K562 (cell line): ENCODE measurements around the gene OR4D2. TPM values are rescaled to one million over a fixed set of nuclear protein-coding genes. Genes with fewer than 3 reads are reported as not detected.

Source experiments
- ARID1B ChIP-seq: fragments of 450-650 bp; IDR thresholded peaks from 2 replicates; pipeline ENCODE4 v1.6.1; 2016; ENCODE audit warnings: antibody characterized with exemption, mild to moderate bottlenecking, inconsistent platforms
- CEBPG ChIP-seq, 3 experiments: fragments of 200-800 bp in 1 of 3; sonication (Bioruptor generic) in 1 of 3; sonication (generic) in 1 of 3; formaldehyde crosslinking in 1 of 3; IDR thresholded peaks in 2 of 3; conservative IDR thresholded peaks in 1 of 3; 2 replicates each; pipeline versions ENCODE4 v1.6.1 to v1.8.0; 2016 to 2022; ENCODE audit warnings: missing compliant biosample characterization in 2 of 3, missing genetic modification characterization in 2 of 3, mild to moderate bottlenecking in 1 of 3, missing genetic modification reagents in 1 of 3
- ESRRA ChIP-seq: fragments of 450-650 bp; IDR thresholded peaks from 2 replicates; pipeline ENCODE4 v1.6.1; 2014; ENCODE audit warnings: low read depth, mild to moderate bottlenecking, moderate library complexity, borderline replicate concordance
- HMG20A ChIP-seq: fragments of 450-650 bp; formaldehyde crosslinking; conservative IDR thresholded peaks from 2 replicates; pipeline ENCODE4 v1.4.0; 2020; ENCODE audit warnings: mild to moderate bottlenecking, mixed read lengths
- MTA3 ChIP-seq: fragments of 450-650 bp; formaldehyde crosslinking; IDR thresholded peaks from 2 replicates; pipeline ENCODE4 v1.6.1; 2017; ENCODE audit warnings: mild to moderate bottlenecking, borderline replicate concordance
- SREBF1 ChIP-seq: fragments of 150-350 bp; IDR thresholded peaks from 2 replicates; pipeline ENCODE4 v1.6.1; 2014; ENCODE audit warnings: antibody characterized with exemption, low read depth, low read length, borderline replicate concordance
- ZNF184 ChIP-seq: sonication (generic); formaldehyde crosslinking; IDR thresholded peaks from 2 replicates; pipeline ENCODE4 v1.5.0; 2020; ENCODE audit warnings: missing genetic modification reagents
- ZNF76 ChIP-seq: fragments of 250-450 bp; sonication (Bioruptor Pico); IDR thresholded peaks from 2 replicates; pipeline ENCODE4 v1.4.0; 2020; ENCODE audit warnings: mild to moderate bottlenecking, moderate library complexity, borderline replicate concordance
- ZNF79 ChIP-seq: fragments of 250-450 bp; sonication (Bioruptor Pico); IDR thresholded peaks from 2 replicates; pipeline ENCODE4 v1.4.0; 2020; ENCODE audit warnings: low read depth, mild to moderate bottlenecking, moderate library complexity
- polyA plus RNA-seq, 8 experiments: library from polyadenylated mRNA; depleted of rRNA in 4 of 8; stranded (reverse) in 5 of 8; unstranded in 3 of 8; fragments of >200 nt; fragmentation: Nextera tagmentation in 2 of 8; fragmentation: Illumina TruSeq in 1 of 8; extraction: Ambion mirVana in 2 of 8; extraction: Trizol in 1 of 8; gene quantifications; 2 replicates each; pipeline versions ENCODE4 v1.2.1 to v1.2.3, GENCODE V29; 2011 to 2014; ENCODE audit warnings: inconsistent platforms in 1 of 8, missing spikeins in 1 of 8
- total RNA-seq, 7 experiments: library from RNA; depleted of rRNA in 6 of 7; stranded (reverse); fragments of >200 nt in 6 of 7; fragmentation: Illumina TruSeq in 2 of 7; extraction: Trizol in 2 of 7; gene quantifications; 2 replicates each; pipeline versions ENCODE4 v1.2.1 to v1.2.3, GENCODE V29; 2011 to 2021; ENCODE audit warnings: low replicate concordance in 1 of 7
- TF ChIP-seq, protein P1 (sequence below): sonication (generic); formaldehyde crosslinking; IDR thresholded peaks from 2 replicates; pipeline ENCODE4 v1.9.0; 2022; ENCODE audit warnings: mild to moderate bottlenecking, missing genetic modification reagents
- TF ChIP-seq, protein P2 (sequence below): fragments of 250-450 bp; sonication (Bioruptor Pico); IDR thresholded peaks from 2 replicates; pipeline ENCODE4 v1.4.0; 2020; ENCODE audit warnings: mild to moderate bottlenecking, moderate library complexity
- TF ChIP-seq, protein P3 (sequence below): fragments of 250-450 bp; sonication (Bioruptor Pico); IDR thresholded peaks from 2 replicates; pipeline ENCODE4 v1.4.0; 2020
- TF ChIP-seq, protein P4 (sequence below): sonication (generic); formaldehyde crosslinking; IDR thresholded peaks from 2 replicates; pipeline ENCODE4 v1.8.1; 2023; ENCODE audit warnings: mild to moderate bottlenecking, missing genetic modification reagents
- TF ChIP-seq, protein P5 (sequence below): IDR thresholded peaks from 2 replicates; pipeline ENCODE4 v1.6.1; 2016; ENCODE audit warnings: missing genetic modification characterization, missing compliant biosample characterization
- TF ChIP-seq, protein P6 (sequence below): fragments of 250-450 bp; sonication (Bioruptor Pico); IDR thresholded peaks from 2 replicates; pipeline ENCODE4 v1.4.0; 2020; ENCODE audit warnings: mild to moderate bottlenecking

OR4D2 gene
- total and polyA plus RNA-seq, 9 of the 15 experiments (the other 6 are each of a cell fraction or from before 2014, with no cell fraction given): not detected

DNA sequence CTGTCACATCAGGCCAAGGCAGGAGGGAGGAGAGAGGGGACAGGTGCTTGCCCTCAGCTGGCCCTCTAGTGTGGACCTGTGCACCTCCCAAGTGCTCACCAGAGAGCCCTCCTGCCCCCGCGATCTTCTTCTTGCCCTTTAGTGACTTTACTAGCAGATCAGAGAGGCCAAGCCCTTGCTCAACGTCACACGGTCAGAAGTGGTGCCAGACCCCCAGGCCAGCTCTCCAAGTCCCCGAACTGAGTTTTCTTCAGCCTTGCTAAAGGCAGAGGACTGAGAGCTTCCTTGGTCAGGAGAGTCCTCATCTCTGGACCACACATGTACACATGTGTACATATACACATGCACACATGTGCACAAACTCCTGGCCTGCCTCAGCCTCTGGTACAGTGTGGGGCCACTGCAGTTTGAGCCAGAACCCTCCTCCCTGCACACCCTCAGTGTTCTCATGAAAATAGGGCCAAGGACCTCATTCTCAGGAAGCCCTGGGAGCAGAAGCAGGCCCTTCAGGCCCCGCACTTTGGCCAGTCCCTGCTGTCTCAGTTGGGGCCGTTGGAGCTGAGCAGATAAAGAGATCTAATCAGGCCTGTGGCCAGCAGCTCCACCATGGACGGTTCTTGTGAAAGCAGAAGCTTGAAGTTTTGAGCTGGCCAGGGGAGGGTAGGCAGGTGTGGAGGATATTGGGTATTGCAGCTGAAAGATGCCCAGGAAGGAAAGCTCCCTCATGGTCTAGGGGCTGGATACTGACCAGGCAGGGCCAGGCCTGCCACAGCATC lies 18.4 kb downstream of the OR4D2 start (continued):
- TF ChIP-seq, protein P1, sequence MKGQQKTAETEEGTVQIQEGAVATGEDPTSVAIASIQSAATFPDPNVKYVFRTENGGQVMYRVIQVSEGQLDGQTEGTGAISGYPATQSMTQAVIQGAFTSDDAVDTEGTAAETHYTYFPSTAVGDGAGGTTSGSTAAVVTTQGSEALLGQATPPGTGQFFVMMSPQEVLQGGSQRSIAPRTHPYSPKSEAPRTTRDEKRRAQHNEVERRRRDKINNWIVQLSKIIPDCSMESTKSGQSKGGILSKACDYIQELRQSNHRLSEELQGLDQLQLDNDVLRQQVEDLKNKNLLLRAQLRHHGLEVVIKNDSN (CRISPR knock-in tag): no peak
- TF ChIP-seq, protein P2, sequence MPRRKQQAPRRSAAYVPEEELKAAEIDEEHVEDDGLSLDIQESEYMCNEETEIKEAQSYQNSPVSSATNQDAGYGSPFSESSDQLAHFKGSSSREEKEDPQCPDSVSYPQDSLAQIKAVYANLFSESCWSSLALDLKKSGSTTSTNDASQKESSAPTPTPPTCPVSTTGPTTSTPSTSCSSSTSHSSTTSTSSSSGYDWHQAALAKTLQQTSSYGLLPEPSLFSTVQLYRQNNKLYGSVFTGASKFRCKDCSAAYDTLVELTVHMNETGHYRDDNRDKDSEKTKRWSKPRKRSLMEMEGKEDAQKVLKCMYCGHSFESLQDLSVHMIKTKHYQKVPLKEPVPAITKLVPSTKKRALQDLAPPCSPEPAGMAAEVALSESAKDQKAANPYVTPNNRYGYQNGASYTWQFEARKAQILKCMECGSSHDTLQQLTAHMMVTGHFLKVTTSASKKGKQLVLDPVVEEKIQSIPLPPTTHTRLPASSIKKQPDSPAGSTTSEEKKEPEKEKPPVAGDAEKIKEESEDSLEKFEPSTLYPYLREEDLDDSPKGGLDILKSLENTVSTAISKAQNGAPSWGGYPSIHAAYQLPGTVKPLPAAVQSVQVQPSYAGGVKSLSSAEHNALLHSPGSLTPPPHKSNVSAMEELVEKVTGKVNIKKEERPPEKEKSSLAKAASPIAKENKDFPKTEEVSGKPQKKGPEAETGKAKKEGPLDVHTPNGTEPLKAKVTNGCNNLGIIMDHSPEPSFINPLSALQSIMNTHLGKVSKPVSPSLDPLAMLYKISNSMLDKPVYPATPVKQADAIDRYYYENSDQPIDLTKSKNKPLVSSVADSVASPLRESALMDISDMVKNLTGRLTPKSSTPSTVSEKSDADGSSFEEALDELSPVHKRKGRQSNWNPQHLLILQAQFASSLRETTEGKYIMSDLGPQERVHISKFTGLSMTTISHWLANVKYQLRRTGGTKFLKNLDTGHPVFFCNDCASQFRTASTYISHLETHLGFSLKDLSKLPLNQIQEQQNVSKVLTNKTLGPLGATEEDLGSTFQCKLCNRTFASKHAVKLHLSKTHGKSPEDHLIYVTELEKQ (CRISPR knock-in tag): peak; percentile 37
- TF ChIP-seq MTA3: no peak; the same call in 1 of the 2 replicates
- TF ChIP-seq, protein P3, sequence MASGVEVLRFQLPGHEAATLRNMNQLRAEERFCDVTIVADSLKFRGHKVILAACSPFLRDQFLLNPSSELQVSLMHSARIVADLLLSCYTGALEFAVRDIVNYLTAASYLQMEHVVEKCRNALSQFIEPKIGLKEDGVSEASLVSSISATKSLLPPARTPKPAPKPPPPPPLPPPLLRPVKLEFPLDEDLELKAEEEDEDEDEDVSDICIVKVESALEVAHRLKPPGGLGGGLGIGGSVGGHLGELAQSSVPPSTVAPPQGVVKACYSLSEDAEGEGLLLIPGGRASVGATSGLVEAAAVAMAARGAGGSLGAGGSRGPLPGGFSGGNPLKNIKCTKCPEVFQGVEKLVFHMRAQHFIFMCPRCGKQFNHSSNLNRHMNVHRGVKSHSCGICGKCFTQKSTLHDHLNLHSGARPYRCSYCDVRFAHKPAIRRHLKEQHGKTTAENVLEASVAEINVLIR (CRISPR knock-in tag): no peak
- 0 out of 2 replicates have a peak, but pooled peaks have one; percentile 55 for TF ChIP-seq ZNF79 (CRISPR knock-in tag)
- peak; percentile 61 for TF ChIP-seq ZNF76 (CRISPR knock-in tag)
- peak; percentile 59 for TF ChIP-seq ARID1B
- no peak for TF ChIP-seq HMG20A (CRISPR knock-in tag)
- TF ChIP-seq, protein P4, sequence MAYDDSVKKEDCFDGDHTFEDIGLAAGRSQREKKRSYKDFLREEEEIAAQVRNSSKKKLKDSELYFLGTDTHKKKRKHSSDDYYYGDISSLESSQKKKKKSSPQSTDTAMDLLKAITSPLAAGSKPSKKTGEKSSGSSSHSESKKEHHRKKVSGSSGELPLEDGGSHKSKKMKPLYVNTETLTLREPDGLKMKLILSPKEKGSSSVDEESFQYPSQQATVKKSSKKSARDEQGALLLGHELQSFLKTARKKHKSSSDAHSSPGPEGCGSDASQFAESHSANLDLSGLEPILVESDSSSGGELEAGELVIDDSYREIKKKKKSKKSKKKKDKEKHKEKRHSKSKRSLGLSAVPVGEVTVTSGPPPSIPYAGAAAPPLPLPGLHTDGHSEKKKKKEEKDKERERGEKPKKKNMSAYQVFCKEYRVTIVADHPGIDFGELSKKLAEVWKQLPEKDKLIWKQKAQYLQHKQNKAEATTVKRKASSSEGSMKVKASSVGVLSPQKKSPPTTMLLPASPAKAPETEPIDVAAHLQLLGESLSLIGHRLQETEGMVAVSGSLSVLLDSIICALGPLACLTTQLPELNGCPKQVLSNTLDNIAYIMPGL: no peak
- TF ChIP-seq SREBF1: no peak
- no peak for TF ChIP-seq CEBPG (CRISPR knock-in tag; IDR thresholded peaks at IDR 0.05)
- no peak for TF ChIP-seq CEBPG (tag; conservative IDR thresholded peaks at IDR 0.05 in 1 of 2, IDR thresholded peaks at IDR 0.05 in 1 of 2)
- TF ChIP-seq ZNF184 (CRISPR knock-in tag): no peak
- TF ChIP-seq, protein P5, sequence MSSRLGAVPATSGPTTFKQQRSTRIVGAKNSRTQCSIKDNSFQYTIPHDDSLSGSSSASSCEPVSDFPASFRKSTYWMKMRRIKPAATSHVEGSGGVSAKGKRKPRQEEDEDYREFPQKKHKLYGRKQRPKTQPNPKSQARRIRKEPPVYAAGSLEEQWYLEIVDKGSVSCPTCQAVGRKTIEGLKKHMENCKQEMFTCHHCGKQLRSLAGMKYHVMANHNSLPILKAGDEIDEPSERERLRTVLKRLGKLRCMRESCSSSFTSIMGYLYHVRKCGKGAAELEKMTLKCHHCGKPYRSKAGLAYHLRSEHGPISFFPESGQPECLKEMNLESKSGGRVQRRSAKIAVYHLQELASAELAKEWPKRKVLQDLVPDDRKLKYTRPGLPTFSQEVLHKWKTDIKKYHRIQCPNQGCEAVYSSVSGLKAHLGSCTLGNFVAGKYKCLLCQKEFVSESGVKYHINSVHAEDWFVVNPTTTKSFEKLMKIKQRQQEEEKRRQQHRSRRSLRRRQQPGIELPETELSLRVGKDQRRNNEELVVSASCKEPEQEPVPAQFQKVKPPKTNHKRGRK: no peak
- TF ChIP-seq, protein P6, sequence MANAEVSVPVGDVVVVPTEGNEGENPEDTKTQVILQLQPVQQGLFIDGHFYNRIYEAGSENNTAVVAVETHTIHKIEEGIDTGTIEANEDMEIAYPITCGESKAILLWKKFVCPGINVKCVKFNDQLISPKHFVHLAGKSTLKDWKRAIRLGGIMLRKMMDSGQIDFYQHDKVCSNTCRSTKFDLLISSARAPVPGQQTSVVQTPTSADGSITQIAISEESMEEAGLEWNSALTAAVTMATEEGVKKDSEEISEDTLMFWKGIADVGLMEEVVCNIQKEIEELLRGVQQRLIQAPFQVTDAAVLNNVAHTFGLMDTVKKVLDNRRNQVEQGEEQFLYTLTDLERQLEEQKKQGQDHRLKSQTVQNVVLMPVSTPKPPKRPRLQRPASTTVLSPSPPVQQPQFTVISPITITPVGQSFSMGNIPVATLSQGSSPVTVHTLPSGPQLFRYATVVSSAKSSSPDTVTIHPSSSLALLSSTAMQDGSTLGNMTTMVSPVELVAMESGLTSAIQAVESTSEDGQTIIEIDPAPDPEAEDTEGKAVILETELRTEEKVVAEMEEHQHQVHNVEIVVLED (CRISPR knock-in tag): peak; percentile 53; the same call in 1 of the 2 replicates
- no peak for TF ChIP-seq ESRRA
